A549 (cell line): ENCODE measurements around the gene PBRM1.

ENCODE experiments used
- EHMT2 ChIP-seq: fragments of 200-600 bp; sonication (generic); IDR thresholded peaks from 2 replicates; pipeline ENCODE4 v1.6.1; 2016; ENCODE audit warnings: antibody characterized with exemption, low read depth, mild to moderate bottlenecking, moderate library complexity
- ELK1 ChIP-seq: fragments of 150-350 bp; IDR thresholded peaks from 2 replicates; pipeline ENCODE4 v1.6.1; 2014; ENCODE audit warnings: low read depth, mild to moderate bottlenecking, low read length
- ESRRA ChIP-seq: fragments of 150-350 bp; IDR thresholded peaks from 2 replicates; pipeline ENCODE4 v1.6.1; 2014; ENCODE audit warnings: mild to moderate bottlenecking, low read length, borderline replicate concordance
- HOXB5 ChIP-seq: fragments of 250-450 bp; sonication (Bioruptor Pico); IDR thresholded peaks from 2 replicates; pipeline ENCODE4 v1.5.0; 2020; ENCODE audit warnings: mild to moderate bottlenecking, moderate library complexity
- JUN ChIP-seq, 2 experiments: fragments of >200 bp; sonication (Bioruptor Twin); formaldehyde crosslinking; IDR thresholded peaks; 2 replicates in 1 of 2; 3 replicates in 1 of 2; pipeline ENCODE4 v1.6.1; 2016 to 2017
- KDM5A ChIP-seq: fragments of 200-600 bp; sonication (generic); IDR thresholded peaks from 2 replicates; pipeline ENCODE4 v1.6.1; 2016; ENCODE audit warnings: antibody characterized with exemption, mild to moderate bottlenecking
- MAX ChIP-seq: IDR thresholded peaks from 2 replicates; pipeline ENCODE4 v1.6.1; 2012
- NPAS2 ChIP-seq: fragments of 250-450 bp; sonication (Bioruptor Pico); IDR thresholded peaks from 2 replicates; pipeline ENCODE4 v1.8.0; 2022; ENCODE audit warnings: mild to moderate bottlenecking, moderate library complexity, borderline replicate concordance
- POLR2A ChIP-seq: IDR thresholded peaks from 2 replicates; pipeline ENCODE4 v1.6.1; 2012; ENCODE audit warnings: mild to moderate bottlenecking, low read length
- RCOR1 ChIP-seq: fragments of 150-350 bp; IDR thresholded peaks from 2 replicates; pipeline ENCODE4 v1.6.1; 2014; ENCODE audit warnings: antibody characterized with exemption, low read length, low read depth
- RFX5 ChIP-seq: fragments of 450-650 bp; IDR thresholded peaks from 2 replicates; pipeline ENCODE4 v1.7.1; 2014; ENCODE audit warnings: antibody characterized with exemption, mild to moderate bottlenecking, moderate library complexity
- TF ChIP-seq, protein P1 (sequence below): fragments of >200 bp; sonication (Bioruptor Twin); formaldehyde crosslinking; IDR thresholded peaks from 3 replicates; pipeline ENCODE4 v1.5.1; 2016

GRCh38 chr3:52536112-52536368, 149.7 kb downstream of the PBRM1 start:
- TF ChIP-seq RFX5 (no peak), ESRRA (no peak), RCOR1 (no peak), HOXB5 (CRISPR knock-in tag) (no peak), NPAS2 (no peak), EHMT2 (no peak), KDM5A (no peak), MAX (no peak), POLR2A (no peak), JUN (IDR thresholded peaks at IDR 0.05) (0 out of 5 replicates have a peak, but pooled peaks of 1 of the 2 experiments have one; percentile 3), ELK1 (no peak)
- TF ChIP-seq, protein P1, sequence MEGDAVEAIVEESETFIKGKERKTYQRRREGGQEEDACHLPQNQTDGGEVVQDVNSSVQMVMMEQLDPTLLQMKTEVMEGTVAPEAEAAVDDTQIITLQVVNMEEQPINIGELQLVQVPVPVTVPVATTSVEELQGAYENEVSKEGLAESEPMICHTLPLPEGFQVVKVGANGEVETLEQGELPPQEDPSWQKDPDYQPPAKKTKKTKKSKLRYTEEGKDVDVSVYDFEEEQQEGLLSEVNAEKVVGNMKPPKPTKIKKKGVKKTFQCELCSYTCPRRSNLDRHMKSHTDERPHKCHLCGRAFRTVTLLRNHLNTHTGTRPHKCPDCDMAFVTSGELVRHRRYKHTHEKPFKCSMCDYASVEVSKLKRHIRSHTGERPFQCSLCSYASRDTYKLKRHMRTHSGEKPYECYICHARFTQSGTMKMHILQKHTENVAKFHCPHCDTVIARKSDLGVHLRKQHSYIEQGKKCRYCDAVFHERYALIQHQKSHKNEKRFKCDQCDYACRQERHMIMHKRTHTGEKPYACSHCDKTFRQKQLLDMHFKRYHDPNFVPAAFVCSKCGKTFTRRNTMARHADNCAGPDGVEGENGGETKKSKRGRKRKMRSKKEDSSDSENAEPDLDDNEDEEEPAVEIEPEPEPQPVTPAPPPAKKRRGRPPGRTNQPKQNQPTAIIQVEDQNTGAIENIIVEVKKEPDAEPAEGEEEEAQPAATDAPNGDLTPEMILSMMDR, result no peak
